NCI-H2107 treated with DMSO at 0.1 percent for 48 hours (cell line): ENCODE results near the gene LTB4R.

Experiments
- DNase-seq: peaks from one replicate; lab custom pipeline; 2025; ENCODE audit not compliant: unreplicated experiment; lab: John Stamatoyannopoulos, UW

Gene LTB4R

DNA sequence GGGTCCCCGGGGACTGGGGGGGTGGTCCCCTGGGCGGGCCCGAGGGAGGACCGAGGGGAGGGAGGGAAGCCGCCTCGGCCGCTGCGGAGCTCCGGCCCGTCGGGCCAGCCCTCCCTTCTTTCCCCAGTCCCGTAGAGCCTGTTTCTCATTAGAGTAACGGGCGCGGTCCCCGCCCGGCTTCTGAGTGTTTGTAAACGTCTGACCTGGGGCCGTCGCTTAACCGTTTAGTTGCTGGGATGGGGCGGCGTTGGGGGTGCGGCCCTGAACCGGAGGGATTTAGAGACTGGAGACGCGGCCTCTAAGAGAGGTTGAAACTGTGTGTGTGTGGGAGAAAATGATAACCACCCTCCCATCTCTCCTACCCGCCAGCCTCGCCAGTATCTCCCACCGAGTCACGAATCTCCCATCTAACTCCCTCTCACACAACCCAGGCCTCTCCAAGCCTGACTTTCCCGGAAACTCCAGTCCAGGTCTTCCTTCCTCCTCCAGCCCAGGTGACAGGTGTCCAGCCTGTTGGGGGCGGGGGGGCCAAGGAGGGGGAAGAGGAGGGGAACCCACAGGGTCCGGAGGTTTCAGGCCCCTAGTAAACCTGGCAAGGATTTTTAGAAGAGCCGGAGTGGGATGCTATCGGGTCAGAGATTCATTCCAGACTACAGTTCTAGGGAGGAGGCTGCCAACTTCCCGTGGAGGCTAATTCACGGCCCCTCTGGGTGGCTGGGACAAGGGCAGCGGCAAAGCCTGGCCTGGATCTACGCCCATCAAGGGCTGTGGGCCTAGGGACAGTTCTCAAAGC is 55.6 kb downstream of the LTB4R start:
- peak; percentile 98 for DNase-seq
